ENCODE measurements around the gene LPAR1.
"Not testable (repeated sequence)": the region's sequence is repeated elsewhere in the genome, so short reads cannot be mapped to it uniquely, and the experiment has no call there.

LPAR1 gene

GRCh38 chr9:110871736-110872135 is 166.5 kb downstream of the LPAR1 start:
- no peak for DNase-seq

- peak in 2 of 4 experiments; percentile 29 to 48 for DNase-seq
Observed at GRCh38 chr9:110869931-110870330, 168.3 kb downstream of the LPAR1 start.

- DNase-seq = no peak
Observed at GRCh38 chr9:110864011-110864410, 174.3 kb downstream of the LPAR1 start.

- DNase-seq = not testable (repeated sequence)
Observed at GRCh38 chr9:110861370-110862110, 176.7 kb downstream of the LPAR1 start.

- DNase-seq = no peak
Observed at GRCh38 chr9:110856772-110857171, 181.5 kb downstream of the LPAR1 start.

- no peak for DNase-seq
Observed at GRCh38 chr9:110850401-110851135, 187.7 kb downstream of the LPAR1 start.

- DNase-seq = peak in 3 of 4 experiments; percentile 5 to 47 (median 44)
Observed at GRCh38 chr9:110847671-110848070, 190.6 kb downstream of the LPAR1 start.

- DNase-seq = no peak
Observed at GRCh38 chr9:110846215-110846614, 192.1 kb downstream of the LPAR1 start.

GRCh38 chr9:110844121-110844520 is 194.1 kb downstream of the LPAR1 start:
- DNase-seq = no peak

- no peak for DNase-seq
Observed at GRCh38 chr9:110842986-110843385, 195.3 kb downstream of the LPAR1 start.

GRCh38 chr9:110842169-110842568 is 196.1 kb downstream of the LPAR1 start:
- no peak for DNase-seq

GRCh38 chr9:110837401-110838005 is 200.8 kb downstream of the LPAR1 start:
- DNase-seq = no peak

- no peak for DNase-seq
Observed at GRCh38 chr9:110835859-110836271, 202.4 kb downstream of the LPAR1 start.

GRCh38 chr9:110835404-110835803 is 202.9 kb downstream of the LPAR1 start:
- DNase-seq = no peak

GRCh38 chr9:110832926-110833325 is 205.3 kb downstream of the LPAR1 start:
- no peak for DNase-seq

GRCh38 chr9:110830495-110830894 is 207.8 kb downstream of the LPAR1 start:
- no peak for DNase-seq

- peak in 1 of 4 experiments; percentile 3 for DNase-seq
Observed at GRCh38 chr9:110828264-110828663, 210.0 kb downstream of the LPAR1 start.

- not testable (repeated sequence) for DNase-seq
Observed at GRCh38 chr9:110826400-110826799, 211.9 kb downstream of the LPAR1 start.

- DNase-seq = no peak
Observed at GRCh38 chr9:110825950-110826349, 212.3 kb downstream of the LPAR1 start.

- DNase-seq = not testable (repeated sequence)
Observed at GRCh38 chr9:110825129-110825528, 213.1 kb downstream of the LPAR1 start.
